KMS-11 (cell line): ENCODE results near the gene TAP1.

ENCODE experiments used
- H2AFZ ChIP-seq: fragments of 200-600 bp; sonication (generic); 2 replicates; pipeline ENCODE4 v1.6.1; 2016; ENCODE audit warnings: antibody characterized with exemption, mixed run types, low read depth
- H3K27ac ChIP-seq: fragments of 200-600 bp; sonication (generic); 2 replicates; pipeline ENCODE4 v1.6.1; 2016; ENCODE audit warnings: mild to moderate bottlenecking, mixed run types
- H3K27me3 ChIP-seq: fragments of 200-600 bp; sonication (generic); 2 replicates; pipeline ENCODE4 v1.6.1; 2017; ENCODE audit warnings: mild to moderate bottlenecking, low read depth, mixed run types, moderate library complexity; ENCODE audit not compliant: insufficient read depth
- H3K36me3 ChIP-seq: fragments of 200-600 bp; sonication (generic); 2 replicates; pipeline ENCODE4 v1.6.1; 2017; ENCODE audit warnings: mild to moderate bottlenecking, mixed run types; ENCODE audit not compliant: insufficient read depth
- H3K4me1 ChIP-seq: fragments of 200-600 bp; sonication (generic); 2 replicates; pipeline ENCODE4 v1.6.1; 2016; ENCODE audit warnings: mild to moderate bottlenecking, low read depth, mixed run types; ENCODE audit not compliant: poor library complexity, severe bottlenecking
- H3K4me2 ChIP-seq: fragments of 200-600 bp; sonication (generic); 2 replicates; pipeline ENCODE4 v1.7.0; 2016; ENCODE audit warnings: mild to moderate bottlenecking, mixed run types
- H3K4me3 ChIP-seq: fragments of 200-600 bp; sonication (generic); IDR thresholded peaks from 2 replicates; pipeline ENCODE4 v1.6.1; 2017; ENCODE audit warnings: low read depth, low read length, mixed read lengths; ENCODE audit not compliant: insufficient read depth
- H3K79me2 ChIP-seq: fragments of 200-600 bp; sonication (generic); 2 replicates; pipeline ENCODE4 v1.6.1; 2016; ENCODE audit warnings: low read depth, mixed run types; ENCODE audit not compliant: insufficient read depth
- H3K9ac ChIP-seq: fragments of 200-600 bp; sonication (generic); 2 replicates; pipeline ENCODE4 v1.6.1; 2016; ENCODE audit warnings: mild to moderate bottlenecking, mixed run types
- H4K20me1 ChIP-seq: fragments of 200-600 bp; sonication (generic); 2 replicates; pipeline ENCODE4 v1.6.1; 2016; ENCODE audit warnings: mild to moderate bottlenecking, mixed run types; ENCODE audit not compliant: insufficient read depth
- TF ChIP-seq, protein P1 (sequence below): fragments of 200-600 bp; sonication (generic); conservative IDR thresholded peaks from 2 replicates; pipeline ENCODE4 v1.6.1; 2017; ENCODE audit warnings: low read depth, mild to moderate bottlenecking, antibody characterized with exemption, low read length, moderate library complexity, mixed read lengths

The TAP1 gene

DNA sequence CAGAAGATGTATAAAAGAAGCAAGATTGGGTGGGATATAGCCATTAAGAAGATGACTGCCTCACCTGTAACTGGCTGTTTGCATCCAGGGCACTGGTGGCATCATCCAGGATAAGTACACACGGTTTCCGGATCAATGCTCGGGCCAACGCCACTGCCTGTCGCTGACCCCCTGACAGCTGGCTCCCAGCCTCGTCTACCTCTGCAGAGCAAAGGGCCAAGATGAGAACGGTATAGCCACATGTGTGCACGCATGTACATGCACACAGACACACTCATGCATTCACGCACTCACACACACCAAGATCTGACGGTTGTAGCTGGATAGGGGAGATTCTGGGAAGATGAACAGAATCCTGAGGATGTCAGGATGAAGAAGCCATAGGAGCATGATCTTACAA lies 6.5 kb downstream of the TAP1 start:
- peaks cover 19% of the 10 kb centered on the region; the same call in 1 of the 2 replicates for H3K79me2 ChIP-seq

GRCh38 chr6:32845384-32845884 lies 8.1 kb downstream of the TAP1 start:
- H3K79me2 ChIP-seq, result peaks cover 11% of the 10 kb centered on the region; the same call in 1 of the 2 replicates
- H3K9ac ChIP-seq, result peak overlapping the region; percentile 84; the same call in 1 of the 2 replicates
- peaks cover 3% of the 10 kb centered on the region for H3K36me3 ChIP-seq
- H2AFZ ChIP-seq, result no peak overlapping the region
- H3K4me3 ChIP-seq, result no peak overlapping the region
- peak overlapping the region; percentile 73 for H3K27ac ChIP-seq
- TF ChIP-seq, protein P1, sequence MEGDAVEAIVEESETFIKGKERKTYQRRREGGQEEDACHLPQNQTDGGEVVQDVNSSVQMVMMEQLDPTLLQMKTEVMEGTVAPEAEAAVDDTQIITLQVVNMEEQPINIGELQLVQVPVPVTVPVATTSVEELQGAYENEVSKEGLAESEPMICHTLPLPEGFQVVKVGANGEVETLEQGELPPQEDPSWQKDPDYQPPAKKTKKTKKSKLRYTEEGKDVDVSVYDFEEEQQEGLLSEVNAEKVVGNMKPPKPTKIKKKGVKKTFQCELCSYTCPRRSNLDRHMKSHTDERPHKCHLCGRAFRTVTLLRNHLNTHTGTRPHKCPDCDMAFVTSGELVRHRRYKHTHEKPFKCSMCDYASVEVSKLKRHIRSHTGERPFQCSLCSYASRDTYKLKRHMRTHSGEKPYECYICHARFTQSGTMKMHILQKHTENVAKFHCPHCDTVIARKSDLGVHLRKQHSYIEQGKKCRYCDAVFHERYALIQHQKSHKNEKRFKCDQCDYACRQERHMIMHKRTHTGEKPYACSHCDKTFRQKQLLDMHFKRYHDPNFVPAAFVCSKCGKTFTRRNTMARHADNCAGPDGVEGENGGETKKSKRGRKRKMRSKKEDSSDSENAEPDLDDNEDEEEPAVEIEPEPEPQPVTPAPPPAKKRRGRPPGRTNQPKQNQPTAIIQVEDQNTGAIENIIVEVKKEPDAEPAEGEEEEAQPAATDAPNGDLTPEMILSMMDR, result no peak
- peaks cover 42% of the 10 kb centered on the region for H3K4me1 ChIP-seq
- peak overlapping the region; percentile 92 for H3K4me2 ChIP-seq
- H4K20me1 ChIP-seq, result no peaks in the 10 kb centered on the region
- H3K27me3 ChIP-seq, result no peaks in the 10 kb centered on the region

More for the DNA sequence above, 6.5 kb downstream of the TAP1 start:
- Histone ChIP-seq H3K4me1 (peaks cover 46% of the 10 kb centered on the region), H3K27ac (no peak overlapping the region), H3K27me3 (no peaks in the 10 kb centered on the region), H3K36me3 (peaks cover 3% of the 10 kb centered on the region), H3K4me3 (no peak overlapping the region), H2AFZ (no peak overlapping the region), H4K20me1 (no peaks in the 10 kb centered on the region), H3K9ac (no peak overlapping the region), H3K4me2 (no peak overlapping the region)
- TF ChIP-seq, protein P1, result no peak

GRCh38 chr6:32844839-32845383 lies 8.6 kb downstream of the TAP1 start:
- Histone ChIP-seq H3K4me2 (peak overlapping the region; percentile 92), H4K20me1 (no peaks in the 10 kb centered on the region), H3K9ac (peak overlapping the region; percentile 84; the same call in 1 of the 2 replicates), H3K36me3 (peaks cover 3% of the 10 kb centered on the region; the same call in 1 of the 2 replicates), H2AFZ (peak overlapping the region; percentile 80; the same call in 1 of the 2 replicates), H3K27ac (peak overlapping the region; percentile 73), H3K4me1 (peaks cover 46% of the 10 kb centered on the region), H3K27me3 (no peaks in the 10 kb centered on the region), H3K79me2 (peaks cover 11% of the 10 kb centered on the region; the same call in 1 of the 2 replicates), H3K4me3 (no peak overlapping the region)
- TF ChIP-seq, protein P1, result no peak

DNA sequence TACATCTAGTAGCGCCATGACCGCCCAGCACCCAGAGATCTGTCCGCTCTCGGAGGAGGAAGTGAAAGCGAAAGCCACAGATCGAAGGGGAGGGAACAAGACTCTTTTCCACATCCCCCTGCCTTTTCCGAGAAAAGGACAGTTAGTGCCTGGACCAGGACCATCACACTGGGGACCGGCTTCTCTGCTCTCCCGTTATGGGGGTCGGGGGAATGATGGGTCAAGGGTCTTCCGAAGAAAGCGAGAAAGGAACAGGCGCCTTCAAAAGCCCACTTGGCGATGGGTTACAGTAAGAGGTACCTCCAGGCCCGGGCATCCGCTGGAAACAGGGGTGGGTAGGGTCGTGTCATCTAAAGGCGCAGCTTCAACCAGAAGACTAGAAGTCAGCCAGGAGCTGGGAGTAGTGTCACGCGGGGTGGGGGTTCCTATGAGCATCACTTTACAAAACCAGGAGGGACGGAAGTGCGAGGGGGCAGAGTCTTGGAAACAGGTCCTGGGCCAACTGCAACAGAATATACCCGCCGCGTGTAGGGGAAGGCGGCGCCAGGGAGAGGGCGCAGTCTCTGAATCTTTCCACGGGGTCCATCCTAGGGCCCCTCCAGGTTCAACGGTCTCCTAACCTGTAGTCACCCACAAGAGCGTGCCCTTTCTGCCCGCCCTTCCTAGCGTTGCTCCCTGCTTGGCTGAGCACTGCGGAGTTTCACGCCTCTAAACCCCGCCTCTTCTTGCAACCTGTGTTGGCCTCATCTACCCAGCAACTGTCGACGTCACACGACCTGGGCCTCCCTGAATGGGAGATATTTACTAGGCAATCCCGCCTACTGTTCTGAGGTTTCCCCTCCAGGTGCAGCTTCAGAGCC lies 9.3 kb downstream of the TAP1 start, which contains the start of gene PSMB8:
TSS of gene PSMB8 (minus strand) at position 69 of the 860 bp plus-strand sequence. CDS start at position 18, 51 bp downstream.
- peaks cover 46% of the 10 kb centered on the region for H3K4me1 ChIP-seq
- TF ChIP-seq, protein P1, result 0 out of 2 replicates have a peak, but pooled peaks have one; percentile 18
- H3K27ac ChIP-seq, result peak within 1 kb of the TSS; percentile 73
- peak within 1 kb of the TSS; percentile 80 for H2AFZ ChIP-seq
- H3K27me3 ChIP-seq, result no peaks in the 10 kb centered on the region
- peak within 1 kb of the TSS; percentile 92 for H3K4me2 ChIP-seq
- peaks cover 11% of the 10 kb centered on the region; the same call in 1 of the 2 replicates for H3K79me2 ChIP-seq
- H3K36me3 ChIP-seq, result peaks cover 3% of the 10 kb centered on the region; the same call in 1 of the 2 replicates
- no peaks in the 10 kb centered on the region for H4K20me1 ChIP-seq
- H3K4me3 ChIP-seq, result peak within 1 kb of the TSS; percentile 63
- peak within 1 kb of the TSS; percentile 84 for H3K9ac ChIP-seq
